ENCODE results near the gene TMEM63A. TPM values are rescaled to one million over a fixed set of nuclear protein-coding genes. Genes with fewer than 3 reads are reported as not detected.

Gene TMEM63A
- polyA plus RNA-seq, 3 donors = 3.0 to 48.0 (median 5.8) TPM

GRCh38 chr1:225907341-225907740 lies 25.2 kb upstream of the TMEM63A start:
- Mint-ChIP-seq H3K36me3 (peaks cover 2 to 4% of the 10 kb centered on the region in 2 donors), H3K27ac (peak overlapping the region in 2 of 7 donors; percentile 23 to 30)

GRCh38 chr1:225906467-225906866 lies 24.3 kb upstream of the TMEM63A start:
- Histone ChIP-seq H3K4me1 (ENCODE audit: control insufficient read depth in 1 of 2, insufficient read depth in 2 of 2, low read length in 2 of 2) (peaks cover 0 to 5% of the 10 kb centered on the region in 2 donors), H3K4me3 (replicated peaks in 1 of 3; ENCODE audit: low read depth in 2 of 3, low read length in 3 of 3) (no peak overlapping the region), H3K9ac (ENCODE audit: insufficient read depth, low read length, poor library complexity, severe bottlenecking) (no peak overlapping the region), H3K36me3 (replicated peaks in 1 of 2; ENCODE audit: control insufficient read depth in 1 of 2, insufficient read depth in 2 of 2, low read length in 2 of 2) (no peaks in the 10 kb centered on the region), H3K9me3 (replicated peaks in 1 of 2; ENCODE audit: control insufficient read depth in 1 of 2, insufficient read depth in 1 of 2, low read length in 2 of 2) (no peaks in the 10 kb centered on the region), H3K27me3 (ENCODE audit: control insufficient read depth in 2 of 2, insufficient read depth in 2 of 2, low read length in 2 of 2) (no peaks in the 10 kb centered on the region), H3K4me2 (replicated peaks; ENCODE audit: extremely low read depth, low read length, poor library complexity, severe bottlenecking) (no peak overlapping the region), H3K79me2 (ENCODE audit: insufficient read depth, low read length) (no peaks in the 10 kb centered on the region), H3K27ac (ENCODE audit: low read depth in 1 of 2, low read length in 2 of 2) (no peak overlapping the region), H2AFZ (ENCODE audit: insufficient read depth, low read depth, low read length, poor library complexity, severe bottlenecking) (no peak overlapping the region), H4K20me1 (ENCODE audit: insufficient read depth, low read length) (no peaks in the 10 kb centered on the region)
- Mint-ChIP-seq H3K27me3 (ENCODE audit: low read depth in 3 of 3) (no peaks in the 10 kb centered on the region), H3K4me1 (no peaks in the 10 kb centered on the region), H3K4me3 (no peak overlapping the region), H3K27ac (no peak overlapping the region), H3K9me3 (no peaks in the 10 kb centered on the region), H3K36me3 (no peaks in the 10 kb centered on the region)
- no peak for TF ChIP-seq CTCF (IDR thresholded peaks at IDR 0.05)
- intact Hi-C loops (cut with micrococcal nuclease) = no loop called here
- 99% methylated on average over 6 of the region's 6 CpGs for WGBS (ENCODE audit: insufficient coverage)
- no peak for DNase-seq

More at GRCh38 chr1:225907341-225907740, 25.2 kb upstream of the TMEM63A start:
- WGBS (ENCODE audit: insufficient coverage) = 100% methylated on average over 5 of the region's 7 CpGs
- Mint-ChIP-seq H3K27me3 (ENCODE audit: low read depth in 3 of 3) (peaks cover 0 to 2% (median 0%) of the 10 kb centered on the region in 3 donors), H3K9me3 (peaks cover 0 to 3% (median 0%) of the 10 kb centered on the region in 7 donors), H3K4me3 (no peak overlapping the region), H3K4me1 (no peaks in the 10 kb centered on the region)
- H3K36me3 ChIP-seq (replicated peaks in 1 of 2; ENCODE audit: control insufficient read depth in 1 of 2, insufficient read depth in 2 of 2, low read length in 2 of 2) = no peaks in the 10 kb centered on the region
- H2AFZ ChIP-seq (ENCODE audit: insufficient read depth, low read depth, low read length, poor library complexity, severe bottlenecking) = no peak overlapping the region
- intact Hi-C loops (cut with micrococcal nuclease) = no loop called here
- DNase-seq = no peak
- H4K20me1 ChIP-seq (ENCODE audit: insufficient read depth, low read length) = no peaks in the 10 kb centered on the region
- no peaks in the 10 kb centered on the region for H3K9me3 ChIP-seq (replicated peaks in 1 of 2; ENCODE audit: control insufficient read depth in 1 of 2, insufficient read depth in 1 of 2, low read length in 2 of 2)
- H3K4me2 ChIP-seq (replicated peaks; ENCODE audit: extremely low read depth, low read length, poor library complexity, severe bottlenecking) = no peak overlapping the region
- no peak overlapping the region for H3K4me3 ChIP-seq (replicated peaks in 1 of 3; ENCODE audit: low read depth in 2 of 3, low read length in 3 of 3)
- H3K79me2 ChIP-seq (ENCODE audit: insufficient read depth, low read length) = no peaks in the 10 kb centered on the region
- no peak for TF ChIP-seq CTCF (IDR thresholded peaks at IDR 0.05)
- H3K27ac ChIP-seq (ENCODE audit: low read depth in 1 of 2, low read length in 2 of 2) = no peak overlapping the region
- no peak overlapping the region for H3K9ac ChIP-seq (ENCODE audit: insufficient read depth, low read length, poor library complexity, severe bottlenecking)
- H3K27me3 ChIP-seq (ENCODE audit: control insufficient read depth in 2 of 2, insufficient read depth in 2 of 2, low read length in 2 of 2) = no peaks in the 10 kb centered on the region
- peaks cover 0 to 6% of the 10 kb centered on the region in 2 donors for H3K4me1 ChIP-seq (ENCODE audit: control insufficient read depth in 1 of 2, insufficient read depth in 2 of 2, low read length in 2 of 2)

Data from CD14-positive monocyte (primary cell).